HG03139 (cell line): ENCODE measurements around the gene PCBD1.
"Not testable (repeated sequence)": the region's sequence is repeated elsewhere in the genome, so short reads cannot be mapped to it uniquely, and the experiment has no call there.

Source experiments
- ATAC-seq: cut with Tn5 transposase; IDR thresholded peaks from one replicate; pipeline ENCODE4 v1.9.1; 2021; ENCODE audit not compliant: unreplicated experiment

Gene PCBD1

DNA sequence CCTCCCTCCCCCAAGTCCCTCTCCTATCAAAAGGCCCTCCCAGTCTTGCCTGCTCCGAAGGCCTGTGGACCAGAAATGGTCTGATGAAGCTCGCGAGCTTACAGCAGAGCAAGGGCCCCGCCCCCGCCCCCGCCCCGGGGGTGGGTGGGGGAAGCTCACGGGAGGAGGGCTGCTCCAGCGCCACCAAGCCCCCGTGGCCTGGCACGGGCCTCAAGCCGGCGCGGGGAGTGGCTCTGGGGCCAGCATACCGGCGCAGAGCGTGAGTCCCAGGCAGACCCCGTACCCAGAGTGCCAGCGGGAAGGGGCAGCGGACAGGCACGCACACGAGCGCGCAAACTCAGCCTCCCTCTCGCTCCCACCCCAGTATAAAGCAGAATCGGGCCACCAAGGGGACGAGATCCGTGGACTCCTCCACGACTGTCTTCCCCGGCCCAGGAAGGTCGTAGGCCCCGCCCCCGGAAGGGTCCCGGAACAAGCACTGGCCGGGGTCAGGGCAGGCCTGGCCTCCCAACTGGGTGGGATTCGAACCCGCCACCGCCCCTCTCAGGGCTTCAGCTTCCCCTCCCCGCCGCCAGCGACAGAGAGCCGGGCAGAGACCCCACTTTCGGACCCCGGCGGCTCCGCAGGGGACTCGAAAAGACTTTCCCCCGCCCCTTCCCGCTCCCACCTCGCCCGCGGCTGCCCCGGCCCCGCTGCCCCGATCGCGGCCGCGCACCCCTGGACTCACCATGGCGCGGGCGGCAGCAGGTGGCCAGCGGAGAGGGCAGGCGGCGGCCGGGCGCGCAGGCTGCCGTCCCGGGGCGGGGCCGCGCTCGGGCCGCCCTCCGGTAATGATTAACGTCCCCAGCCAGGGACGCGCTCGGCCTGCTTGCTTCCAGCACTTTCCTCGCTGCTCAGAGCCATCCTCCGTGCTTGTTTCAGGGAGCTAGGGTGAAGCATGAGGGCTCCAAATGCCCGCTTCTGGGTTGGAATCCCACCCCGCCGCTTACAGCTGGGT is at the start of gene PCBD1:
TSS of gene PCBD1 (minus strand) at position 762 of the 997 bp plus-strand sequence. CDS start at position 730, 32 bp downstream.
- ATAC-seq: peak; percentile 63

GRCh38 chr10:70937661-70938060 is 49.3 kb upstream of the PCBD1 start:
- no peak for ATAC-seq

- no peak for ATAC-seq
Observed at GRCh38 chr10:70936111-70936510, 47.7 kb upstream of the PCBD1 start.

DNA sequence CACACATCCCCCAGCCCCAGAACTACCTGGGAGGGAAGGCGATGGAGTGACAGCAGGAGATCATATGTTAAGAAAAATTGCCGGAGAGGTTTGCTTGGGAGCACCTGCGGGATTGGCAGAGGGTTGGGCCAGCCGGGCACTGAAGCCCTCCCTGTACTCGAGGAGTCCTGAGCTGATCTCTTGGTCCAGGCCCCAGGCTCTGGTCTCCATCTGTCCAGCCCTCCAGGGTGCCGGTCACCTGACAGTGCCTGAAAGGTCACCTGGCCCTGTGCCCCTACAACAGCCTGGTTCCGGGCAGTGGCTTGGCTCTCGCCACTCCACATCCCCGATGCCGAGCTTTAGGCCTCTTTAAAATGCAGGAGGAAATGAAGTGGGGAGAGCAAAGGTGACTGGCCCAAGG is 47.3 kb upstream of the PCBD1 start:
- no peak for ATAC-seq

DNA sequence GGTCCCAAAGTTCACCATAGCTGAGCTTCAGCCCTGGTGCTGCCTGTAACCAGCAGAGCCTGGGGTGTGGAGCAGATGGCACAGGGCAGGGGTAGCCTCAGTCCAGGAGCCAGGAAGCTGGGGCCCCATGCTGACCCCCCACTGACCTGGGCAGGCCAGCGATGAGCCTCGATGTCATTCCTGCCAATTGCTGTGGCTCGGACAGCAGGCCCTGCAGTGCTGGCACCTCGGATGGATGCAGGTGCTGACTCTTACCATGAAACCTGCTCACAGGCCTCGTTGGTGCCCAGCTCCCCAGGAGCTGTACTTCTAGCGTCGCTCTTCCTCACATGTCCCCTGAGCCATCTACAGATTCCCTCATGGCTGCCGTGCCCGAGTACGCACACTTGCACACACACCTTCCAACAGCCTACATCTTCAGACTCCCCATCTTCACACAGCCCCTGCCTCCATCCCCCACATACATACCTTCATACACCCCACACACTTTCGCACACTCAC is 46.8 kb upstream of the PCBD1 start:
- no peak for ATAC-seq

GRCh38 chr10:70934701-70935100 is 46.3 kb upstream of the PCBD1 start:
- ATAC-seq: no peak

- ATAC-seq: no peak
Observed at GRCh38 chr10:70932392-70933196, 44.2 kb upstream of the PCBD1 start.

DNA sequence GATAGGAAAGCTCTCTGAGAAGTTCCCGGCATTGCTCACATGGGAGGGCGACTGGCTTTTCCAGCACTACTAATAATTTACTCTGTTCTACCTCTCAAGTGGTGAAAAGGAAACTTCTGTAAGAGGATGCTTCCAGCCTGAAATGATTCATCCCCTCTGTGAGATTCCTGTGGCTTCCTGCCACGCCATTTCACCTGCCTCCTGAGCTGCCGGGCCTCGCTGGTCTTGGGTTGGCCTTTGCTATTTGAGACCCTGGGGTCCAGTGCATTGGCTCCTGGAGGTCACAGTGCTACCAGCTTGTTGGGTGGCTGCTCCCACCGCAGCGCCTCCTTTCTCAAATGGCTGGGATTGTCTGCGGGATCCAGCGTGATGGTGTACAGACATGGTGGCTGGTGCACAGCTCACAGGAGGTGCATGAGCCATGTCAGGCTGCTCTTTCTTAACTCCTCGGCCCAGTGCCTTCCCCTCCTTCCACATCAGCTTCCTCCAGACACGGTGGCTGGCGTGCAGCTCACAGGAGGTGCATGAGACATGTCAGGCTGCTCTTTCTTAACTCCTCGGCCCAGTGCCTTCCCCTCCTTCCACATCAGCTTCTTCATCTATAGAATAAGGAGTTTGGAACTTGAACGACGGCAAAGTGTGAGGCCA is 42.9 kb upstream of the PCBD1 start:
- ATAC-seq: no peak

DNA sequence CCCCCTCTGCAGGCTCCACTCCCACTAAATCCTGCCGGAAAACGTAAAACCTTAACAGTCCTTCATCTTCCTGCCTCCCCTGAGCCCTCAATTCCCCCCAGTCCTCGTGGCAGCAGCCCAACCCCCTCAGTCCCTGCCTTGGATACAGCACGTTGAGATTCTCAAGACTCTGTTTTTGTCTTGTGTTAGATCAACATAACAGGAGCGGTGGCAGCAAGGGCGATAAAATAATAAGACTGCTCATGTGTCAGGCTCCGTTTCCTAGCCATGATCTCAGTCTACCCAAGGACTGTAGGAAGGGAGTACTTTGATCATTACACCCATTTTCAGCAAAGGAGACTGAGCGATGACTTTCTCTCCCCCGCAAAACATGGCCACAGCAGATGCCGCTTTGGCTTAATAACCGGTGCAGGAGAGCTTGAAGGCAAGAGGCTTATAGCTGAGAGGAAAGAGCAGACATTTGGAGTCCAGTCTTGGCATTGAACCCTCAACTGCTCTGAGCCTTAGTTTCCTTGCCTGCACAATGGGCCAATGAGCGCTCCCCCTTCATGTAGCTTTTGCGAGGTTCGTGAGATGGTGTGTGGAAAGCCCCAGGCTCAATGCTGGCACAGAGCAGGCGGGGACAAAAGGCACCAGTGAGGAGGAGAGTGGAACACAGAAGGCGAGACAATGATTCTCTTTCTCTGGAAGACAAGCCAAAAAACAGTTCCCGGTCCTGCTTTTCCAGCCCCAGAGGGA is 42.1 kb upstream of the PCBD1 start:
- no peak for ATAC-seq

DNA sequence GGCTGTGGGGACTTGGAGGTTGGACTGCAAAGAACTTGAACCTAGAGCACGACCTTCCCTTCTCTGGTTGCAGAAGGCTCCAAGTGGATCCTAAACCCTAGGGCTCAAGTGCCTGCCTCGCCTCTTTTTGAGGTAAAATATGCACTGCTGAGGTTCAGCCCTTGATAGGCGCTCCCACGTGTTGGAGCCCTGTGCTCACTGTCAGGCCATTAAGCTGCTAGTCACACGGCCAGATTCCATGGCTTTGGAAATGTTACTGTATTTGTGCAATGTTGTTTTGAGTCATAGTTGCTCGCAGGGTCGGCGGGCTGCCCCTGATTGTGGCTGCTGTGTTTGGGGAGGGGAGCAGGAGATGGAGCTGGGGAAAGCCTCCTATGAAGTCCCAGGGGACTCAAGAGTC is 39.8 kb upstream of the PCBD1 start:
- no peak for ATAC-seq

GRCh38 chr10:70927189-70927943 is 39.0 kb upstream of the PCBD1 start:
- ATAC-seq: no peak

- ATAC-seq: no peak
Observed at GRCh38 chr10:70926226-70927000, 38.0 kb upstream of the PCBD1 start.

DNA sequence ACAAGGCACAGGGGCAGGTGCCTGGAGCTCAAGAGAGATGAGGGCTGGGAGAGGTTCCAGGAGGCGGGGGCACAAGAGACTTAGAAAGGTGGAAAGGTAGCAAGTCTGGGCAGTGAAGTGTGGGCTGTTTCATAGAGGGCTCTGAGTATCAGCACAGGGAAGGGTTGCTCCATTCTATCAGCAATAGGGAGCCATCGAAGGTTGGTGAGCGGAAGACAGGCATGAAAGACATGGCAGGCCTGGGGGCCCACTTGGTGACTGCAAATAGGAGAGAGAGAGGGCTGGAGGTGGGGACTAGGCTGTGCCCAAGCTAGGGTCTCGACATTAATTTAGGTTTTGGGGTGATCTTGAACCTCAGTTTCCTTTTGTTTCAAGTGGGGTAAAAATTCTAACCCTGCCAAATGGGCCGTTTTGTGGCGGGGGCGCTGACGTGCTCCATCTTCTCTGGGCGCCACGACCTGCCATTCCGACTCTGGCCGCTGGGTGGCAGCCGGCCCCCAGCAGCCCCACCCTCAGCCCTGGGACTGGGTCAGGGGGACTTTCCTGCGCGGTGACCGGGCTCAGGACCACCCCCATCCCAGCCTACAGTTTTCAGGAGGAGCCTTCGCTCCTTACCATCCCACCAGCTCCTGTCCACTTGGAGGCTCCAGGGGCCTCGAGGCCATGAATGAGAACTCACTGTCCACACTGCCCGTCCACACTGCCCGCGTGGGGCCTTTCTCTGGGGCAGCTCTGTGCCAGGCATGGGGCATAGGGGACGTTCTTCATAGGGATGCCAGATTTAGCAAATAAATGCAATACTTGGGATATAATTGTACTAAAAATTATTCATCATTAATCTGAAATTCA is 37.2 kb upstream of the PCBD1 start:
- no peak for ATAC-seq

- ATAC-seq: no peak
Observed at GRCh38 chr10:70923696-70924095, 35.3 kb upstream of the PCBD1 start.

DNA sequence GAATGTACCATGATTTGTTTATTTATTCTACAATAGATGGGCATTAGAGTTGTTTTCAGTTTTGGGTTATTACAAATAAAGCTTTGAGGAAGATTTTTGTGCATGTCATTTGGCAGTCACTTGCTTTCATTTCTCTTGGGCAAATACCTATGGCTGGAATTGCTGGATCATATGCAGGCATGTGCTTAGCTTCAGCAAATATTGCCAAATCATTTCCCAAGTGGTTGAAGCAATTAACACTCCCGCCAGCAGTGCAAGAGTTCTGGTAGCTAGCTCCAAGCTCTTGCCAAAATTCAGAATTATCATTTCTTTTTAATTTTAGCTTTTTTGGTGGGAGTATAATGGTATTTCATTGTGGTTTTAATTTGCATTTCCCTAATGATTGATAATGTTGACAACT is 32.9 kb upstream of the PCBD1 start:
- no peak for ATAC-seq

DNA sequence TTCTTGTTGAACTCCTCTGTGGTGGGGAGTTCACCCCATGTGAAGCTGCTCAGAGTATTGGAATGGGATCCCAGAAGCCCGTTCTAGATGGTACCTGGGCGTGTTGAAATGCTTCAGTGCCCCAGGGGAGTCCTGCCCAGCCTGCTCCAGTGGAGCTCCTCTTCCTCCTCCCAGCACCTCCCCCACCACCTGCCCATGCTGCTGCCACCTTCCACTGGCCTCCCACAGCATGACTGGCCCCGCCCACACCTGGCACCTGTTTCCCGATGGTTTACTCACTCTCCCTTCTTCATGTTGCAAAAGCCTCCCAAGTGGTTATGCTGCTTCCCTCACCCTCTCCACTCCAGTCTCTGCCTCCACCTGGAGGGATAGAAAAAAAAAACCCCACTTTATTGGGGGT is 32.2 kb upstream of the PCBD1 start:
- no peak for ATAC-seq

- ATAC-seq: not testable (repeated sequence)
Observed at GRCh38 chr10:70919906-70920305, 31.5 kb upstream of the PCBD1 start.
